Karpas-422 (cell line): ENCODE measurements around the gene TAF3. TPM values are rescaled to one million over a fixed set of nuclear protein-coding genes. Genes with fewer than 3 reads are reported as not detected.
"Not testable (repeated sequence)": the region's sequence is repeated elsewhere in the genome, so short reads cannot be mapped to it uniquely, and the experiment has no call there.

Source experiments
- DNase-seq: peaks from one replicate; pipeline ENCODE4 v3.0.0-alpha.2; 2015
- H2AFZ ChIP-seq: fragments of 200-600 bp; sonication (generic); 2 replicates; pipeline ENCODE4 v1.6.1; 2014; ENCODE audit warnings: antibody characterized with exemption, low read length, mixed read lengths
- H3K27ac ChIP-seq: fragments of 200-600 bp; sonication (generic); 2 replicates; pipeline ENCODE4 v1.5.1; 2014; ENCODE audit warnings: mild to moderate bottlenecking, low read length, moderate library complexity
- H3K27me3 ChIP-seq: fragments of 200-600 bp; sonication (generic); 2 replicates; pipeline ENCODE4 v1.6.1; 2014; ENCODE audit warnings: low read length, mixed read lengths
- H3K36me3 ChIP-seq: fragments of 200-600 bp; sonication (generic); 2 replicates; pipeline ENCODE4 v1.6.1; 2014; ENCODE audit warnings: low read length, mixed read lengths; ENCODE audit not compliant: insufficient read depth
- H3K4me1 ChIP-seq: fragments of 200-600 bp; sonication (generic); 2 replicates; pipeline ENCODE4 v1.6.1; 2014; ENCODE audit warnings: mild to moderate bottlenecking, low read length, mixed read lengths
- H3K4me2 ChIP-seq: fragments of 200-600 bp; sonication (generic); 2 replicates; pipeline ENCODE4 v1.6.1; 2014; ENCODE audit warnings: low read length, low read depth, mild to moderate bottlenecking; ENCODE audit not compliant: poor library complexity, severe bottlenecking
- H3K4me3 ChIP-seq: fragments of 200-600 bp; sonication (generic); 2 replicates; pipeline ENCODE4 v1.5.1; 2014; ENCODE audit warnings: mild to moderate bottlenecking, antibody characterized with exemption, low read length, mixed read lengths
- H3K79me2 ChIP-seq: fragments of 200-600 bp; sonication (generic); 2 replicates; pipeline ENCODE4 v1.6.1; 2014; ENCODE audit warnings: mild to moderate bottlenecking, low read length, mixed read lengths
- H3K9ac ChIP-seq: fragments of 200-600 bp; sonication (generic); 2 replicates; pipeline ENCODE4 v1.6.0; 2014; ENCODE audit warnings: low read length
- H3K9me2 ChIP-seq: fragments of 200-600 bp; sonication (generic), shearing (Covaris generic); replicated peaks from 2 replicates; pipeline ENCODE4 v1.6.0; 2014; ENCODE audit warnings: mild to moderate bottlenecking, low read length, moderate library complexity; ENCODE audit not compliant: insufficient read depth
- H3K9me3 ChIP-seq: fragments of 300-700, 200-600 bp; sonication (generic); 2 replicates; pipeline ENCODE4 v1.6.1; 2014; ENCODE audit warnings: low read length, mixed read lengths
- H4K20me1 ChIP-seq: fragments of 200-600 bp; sonication (generic); 2 replicates; pipeline ENCODE4 v1.6.1; 2014; ENCODE audit warnings: mild to moderate bottlenecking, antibody characterized with exemption, low read length, low read depth; ENCODE audit not compliant: insufficient read depth
- total RNA-seq: library from RNA; depleted of rRNA; stranded (reverse); fragments of >200 nt; shearing (Covaris generic); gene quantifications from 2 replicates; pipeline ENCODE4 v1.2.3, GENCODE V29; 2014; ENCODE audit warnings: low replicate concordance; rRNA removed

The TAF3 gene, protein sequence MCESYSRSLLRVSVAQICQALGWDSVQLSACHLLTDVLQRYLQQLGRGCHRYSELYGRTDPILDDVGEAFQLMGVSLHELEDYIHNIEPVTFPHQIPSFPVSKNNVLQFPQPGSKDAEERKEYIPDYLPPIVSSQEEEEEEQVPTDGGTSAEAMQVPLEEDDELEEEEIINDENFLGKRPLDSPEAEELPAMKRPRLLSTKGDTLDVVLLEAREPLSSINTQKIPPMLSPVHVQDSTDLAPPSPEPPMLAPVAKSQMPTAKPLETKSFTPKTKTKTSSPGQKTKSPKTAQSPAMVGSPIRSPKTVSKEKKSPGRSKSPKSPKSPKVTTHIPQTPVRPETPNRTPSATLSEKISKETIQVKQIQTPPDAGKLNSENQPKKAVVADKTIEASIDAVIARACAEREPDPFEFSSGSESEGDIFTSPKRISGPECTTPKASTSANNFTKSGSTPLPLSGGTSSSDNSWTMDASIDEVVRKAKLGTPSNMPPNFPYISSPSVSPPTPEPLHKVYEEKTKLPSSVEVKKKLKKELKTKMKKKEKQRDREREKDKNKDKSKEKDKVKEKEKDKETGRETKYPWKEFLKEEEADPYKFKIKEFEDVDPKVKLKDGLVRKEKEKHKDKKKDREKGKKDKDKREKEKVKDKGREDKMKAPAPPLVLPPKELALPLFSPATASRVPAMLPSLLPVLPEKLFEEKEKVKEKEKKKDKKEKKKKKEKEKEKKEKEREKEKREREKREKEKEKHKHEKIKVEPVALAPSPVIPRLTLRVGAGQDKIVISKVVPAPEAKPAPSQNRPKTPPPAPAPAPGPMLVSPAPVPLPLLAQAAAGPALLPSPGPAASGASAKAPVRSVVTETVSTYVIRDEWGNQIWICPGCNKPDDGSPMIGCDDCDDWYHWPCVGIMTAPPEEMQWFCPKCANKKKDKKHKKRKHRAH
- total RNA-seq: 4.5 and 4.7 TPM in 2 replicates

DNA sequence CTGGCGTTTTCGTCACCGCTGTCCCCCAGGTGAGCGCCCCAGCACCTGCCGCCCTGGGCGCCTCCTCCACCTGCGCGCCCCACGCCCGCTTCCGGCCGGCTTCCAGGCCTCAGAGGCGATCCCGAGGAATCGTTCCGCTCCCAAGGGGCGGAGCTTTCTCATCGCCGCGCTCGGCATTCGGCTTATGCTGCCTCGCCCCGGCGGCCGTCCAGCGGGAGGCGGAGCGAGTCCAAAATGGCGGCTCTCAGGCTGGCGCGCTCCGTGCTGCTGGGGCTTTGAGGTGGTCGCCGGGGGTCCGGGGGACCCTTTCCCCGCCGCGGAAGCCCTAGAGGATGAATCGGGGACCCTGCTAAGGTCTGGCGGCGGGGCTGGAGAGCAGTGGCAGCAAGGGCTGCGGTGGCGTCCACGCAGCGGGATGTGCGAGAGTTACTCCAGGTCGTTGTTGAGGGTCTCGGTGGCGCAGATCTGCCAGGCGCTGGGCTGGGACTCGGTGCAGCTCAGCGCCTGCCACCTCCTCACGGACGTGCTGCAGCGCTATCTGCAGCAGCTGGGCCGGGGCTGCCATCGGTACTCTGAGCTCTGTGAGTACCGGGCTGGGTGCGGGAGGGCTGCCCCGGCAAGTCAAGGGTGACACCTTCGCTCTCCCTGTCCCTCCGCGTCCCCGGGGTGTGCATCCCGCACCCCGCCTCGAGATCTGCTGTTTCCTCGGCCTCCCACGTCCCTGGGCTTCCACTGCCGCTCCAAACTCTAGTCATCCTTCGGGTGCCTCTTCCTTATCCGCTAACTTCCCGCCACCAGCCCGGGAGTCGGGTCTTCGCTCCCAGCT, at the start of gene TAF3:
TAF3 (plus strand) TSS at position 211 of the 826 bp plus-strand sequence; CDS start at position 416, 205 bp downstream.
- no peak within 1 kb of the TSS for H3K27ac ChIP-seq
- DNase-seq: peak; percentile 97
- no peaks in the 10 kb centered on the region for H3K27me3 ChIP-seq
- no peaks in the 10 kb centered on the region; the same call in 1 of the 2 replicates for H4K20me1 ChIP-seq
- peak within 1 kb of the TSS; percentile 99 for H2AFZ ChIP-seq
- H3K79me2 ChIP-seq: peaks cover 46% of the 10 kb centered on the region
- peaks cover 24% of the 10 kb centered on the region for H3K4me1 ChIP-seq
- H3K36me3 ChIP-seq: no peaks in the 10 kb centered on the region
- no peaks in the 10 kb centered on the region for H3K9me2 ChIP-seq
- H3K9ac ChIP-seq: peak within 1 kb of the TSS; percentile 73
- no peaks in the 10 kb centered on the region for H3K9me3 ChIP-seq
- H3K4me3 ChIP-seq: peak within 1 kb of the TSS; percentile 82
- H3K4me2 ChIP-seq: peak within 1 kb of the TSS; percentile 86

DNA sequence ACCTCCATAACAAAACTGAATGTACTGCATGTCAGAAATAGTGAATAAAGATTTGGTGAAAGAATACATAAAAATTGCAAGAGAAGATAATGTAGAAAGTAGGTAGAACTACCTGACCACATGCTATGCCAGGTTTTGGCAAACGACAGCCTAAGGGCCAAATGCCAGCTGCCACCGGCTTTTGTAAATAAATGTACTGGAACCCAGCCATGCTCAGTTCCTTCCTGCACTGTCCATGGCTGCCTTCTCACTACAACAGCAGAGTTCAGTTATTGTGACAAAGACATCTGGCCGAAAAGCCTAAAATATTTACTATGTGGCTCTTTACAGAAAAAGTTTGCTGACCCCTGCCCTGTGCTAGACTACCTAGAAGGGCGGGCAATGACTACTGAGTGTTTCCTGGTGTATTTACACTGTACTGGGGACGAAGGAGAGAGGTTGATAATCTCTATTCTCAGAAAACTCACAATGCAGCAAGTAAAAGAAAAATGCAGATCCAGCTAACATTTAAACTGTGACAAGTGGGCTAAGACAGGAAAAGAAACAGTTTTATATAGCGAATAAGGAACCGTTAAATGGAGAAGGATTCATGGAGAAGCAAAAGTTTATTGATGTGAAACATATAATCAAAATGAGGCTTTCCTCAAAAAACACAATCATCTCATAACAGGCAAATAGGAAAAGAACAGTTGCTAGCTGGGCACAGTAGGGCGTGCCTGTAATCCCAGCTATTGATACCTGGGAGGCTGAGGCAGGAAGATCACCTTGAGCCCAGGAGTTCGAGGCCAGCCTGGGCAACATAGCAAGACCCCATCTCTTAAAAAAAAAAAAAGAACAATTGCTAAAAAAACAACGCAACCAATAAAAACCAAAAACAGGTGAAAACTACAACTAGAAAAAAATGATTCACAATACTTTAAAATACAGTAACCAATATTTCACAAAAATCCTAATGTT, 44.2 kb upstream of the TAF3 start:
- no peak overlapping the region for H3K4me3 ChIP-seq
- no peak overlapping the region for H3K27ac ChIP-seq
- no peaks in the 10 kb centered on the region for H3K9me2 ChIP-seq
- 0 out of 2 replicates have a peak, but pooled peaks cover 3% of the 10 kb centered on the region for H3K79me2 ChIP-seq
- peaks cover 44% of the 10 kb centered on the region for H3K36me3 ChIP-seq
- no peak for DNase-seq
- no peak overlapping the region for H3K4me2 ChIP-seq
- no peak overlapping the region for H2AFZ ChIP-seq
- no peaks in the 10 kb centered on the region for H3K27me3 ChIP-seq
- no peak overlapping the region for H3K9ac ChIP-seq
- no peaks in the 10 kb centered on the region for H3K9me3 ChIP-seq
- no peaks in the 10 kb centered on the region for H3K4me1 ChIP-seq
- no peaks in the 10 kb centered on the region for H4K20me1 ChIP-seq

DNA sequence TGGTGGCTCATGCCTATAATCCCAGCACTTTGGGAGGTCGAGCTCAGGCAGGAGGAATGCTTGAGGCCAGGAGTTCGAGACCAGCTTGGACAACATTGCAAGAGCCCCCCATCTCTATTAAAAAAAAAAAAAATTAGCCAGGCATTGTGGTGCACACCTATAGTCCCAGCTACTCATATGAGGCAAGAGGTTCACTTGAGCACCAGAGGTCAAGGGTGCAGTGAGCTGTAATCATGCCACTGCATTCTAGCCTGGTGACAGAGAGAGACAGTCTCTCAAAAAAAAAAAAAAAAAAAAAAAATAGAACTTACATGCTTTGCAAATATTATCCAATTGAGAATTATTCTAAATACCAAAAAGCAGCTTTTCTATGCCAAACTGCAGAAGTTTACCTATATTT, 41.5 kb upstream of the TAF3 start:
- no peak overlapping the region for H2AFZ ChIP-seq
- peaks cover 18% of the 10 kb centered on the region for H3K79me2 ChIP-seq
- H3K4me2 ChIP-seq: no peak overlapping the region
- no peaks in the 10 kb centered on the region for H3K9me3 ChIP-seq
- H3K4me1 ChIP-seq: no peaks in the 10 kb centered on the region
- H3K27ac ChIP-seq: no peak overlapping the region
- no peaks in the 10 kb centered on the region for H3K9me2 ChIP-seq
- no peak overlapping the region for H3K4me3 ChIP-seq
- peaks cover 51% of the 10 kb centered on the region for H3K36me3 ChIP-seq
- no peaks in the 10 kb centered on the region for H3K27me3 ChIP-seq
- DNase-seq: no peak
- H4K20me1 ChIP-seq: no peaks in the 10 kb centered on the region
- no peak overlapping the region for H3K9ac ChIP-seq

DNA sequence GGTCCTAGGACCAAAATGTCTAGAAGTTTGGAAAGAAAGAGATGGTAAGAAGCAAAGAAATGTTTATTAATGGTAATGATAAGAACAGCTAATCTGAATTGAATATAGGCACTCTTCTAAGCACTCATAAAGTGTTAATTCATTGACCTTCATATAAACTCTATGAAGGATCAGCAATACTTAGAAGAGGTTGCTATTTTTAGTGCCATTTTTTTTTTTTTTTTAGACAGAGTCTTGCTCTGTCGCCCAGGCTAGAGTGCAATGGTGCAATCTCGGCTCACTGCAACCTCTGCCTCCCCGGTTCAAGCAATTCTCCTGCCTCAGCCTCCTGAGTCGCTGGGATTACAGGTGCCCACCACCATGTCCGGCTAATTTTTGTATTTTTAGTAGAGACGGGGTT, 36.1 kb upstream of the TAF3 start:
- H2AFZ ChIP-seq, H3K9me2 ChIP-seq, H3K9ac ChIP-seq, H4K20me1 ChIP-seq, H3K27me3 ChIP-seq, H3K4me2 ChIP-seq, H3K27ac ChIP-seq, DNase-seq, H3K9me3 ChIP-seq, H3K4me3 ChIP-seq: not testable (repeated sequence)
- peaks cover 14% of the 10 kb centered on the region for H3K4me1 ChIP-seq
- H3K36me3 ChIP-seq: peaks cover 37% of the 10 kb centered on the region; the same call in 1 of the 2 replicates
- peaks cover 68% of the 10 kb centered on the region for H3K79me2 ChIP-seq

DNA sequence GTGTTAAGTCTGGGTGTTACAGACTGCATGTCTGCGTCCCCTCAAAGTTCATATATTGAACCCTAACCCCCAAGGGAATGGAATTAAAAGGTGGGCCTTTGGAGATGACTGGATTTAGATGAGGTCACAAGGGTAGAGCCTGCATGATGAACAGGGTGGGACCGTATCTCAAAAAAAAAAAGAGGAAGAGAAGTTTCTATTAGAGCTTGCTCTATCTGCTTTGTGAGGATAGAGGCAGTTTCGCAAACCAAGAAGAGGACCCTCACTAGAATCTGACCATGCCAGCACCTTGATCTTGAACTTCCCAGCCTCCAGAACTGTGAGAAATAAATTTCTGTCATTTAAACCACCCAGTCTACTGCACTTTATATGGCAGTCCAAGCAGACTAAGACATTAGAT, 31.9 kb upstream of the TAF3 start:
- Histone ChIP-seq H3K79me2 (peaks cover 95% of the 10 kb centered on the region), H3K36me3 (peaks cover 21% of the 10 kb centered on the region), H3K9me2 (no peaks in the 10 kb centered on the region; the same call in 1 of the 2 replicates), H3K27ac (no peak overlapping the region), H3K4me1 (peaks cover 37% of the 10 kb centered on the region), H2AFZ (no peak overlapping the region), H4K20me1 (peaks cover 35% of the 10 kb centered on the region), H3K4me2 (peak overlapping the region; percentile 99), H3K27me3 (no peaks in the 10 kb centered on the region), H3K4me3 (peak overlapping the region; percentile 97), H3K9me3 (no peaks in the 10 kb centered on the region), H3K9ac (peak overlapping the region; percentile 96)
- DNase-seq: no peak

DNA sequence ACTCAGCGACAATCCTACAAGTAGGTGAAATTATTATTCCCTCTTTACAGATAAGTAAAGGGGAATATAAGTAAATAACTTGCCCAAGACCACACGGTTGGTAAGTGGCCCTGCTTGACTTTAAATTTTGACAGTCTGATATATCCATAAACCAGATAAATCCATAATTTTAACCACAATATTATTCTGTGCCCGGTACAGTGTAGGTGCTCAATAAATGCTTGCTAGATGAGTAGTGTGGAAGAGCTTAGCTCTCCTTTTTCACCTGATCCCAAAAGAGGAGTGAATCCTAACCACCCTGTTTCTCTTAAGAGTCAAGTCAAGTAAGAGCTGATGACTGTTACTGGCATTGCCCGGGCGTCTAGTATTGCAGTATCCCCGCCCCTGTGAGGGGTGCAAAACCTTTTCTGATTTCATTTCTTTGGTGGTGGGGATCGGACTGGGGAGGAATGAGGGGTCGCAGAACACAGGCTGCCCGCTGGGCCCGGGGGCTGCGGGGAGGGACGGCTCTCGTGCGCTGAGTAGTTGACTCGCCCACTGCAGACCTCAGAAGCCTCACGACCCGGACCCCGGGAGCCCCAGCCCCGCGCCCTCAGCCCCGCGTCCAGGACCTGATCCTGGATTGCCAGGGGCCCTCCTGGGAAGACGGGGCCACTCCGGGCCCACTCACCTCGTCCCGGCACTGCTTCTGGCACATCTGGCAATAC, 31.0 kb upstream of the TAF3 start:
- Histone ChIP-seq H4K20me1 (peaks cover 44% of the 10 kb centered on the region), H3K27ac (no peak overlapping the region; the same call in 1 of the 2 replicates), H3K4me1 (peaks cover 46% of the 10 kb centered on the region), H3K9me2 (no peaks in the 10 kb centered on the region; the same call in 1 of the 2 replicates), H3K27me3 (no peaks in the 10 kb centered on the region), H3K79me2 (peaks cover 99% of the 10 kb centered on the region), H2AFZ (0 out of 2 replicates have a peak overlapping the region, but pooled peaks have one; percentile 21), H3K4me2 (peak overlapping the region; percentile 99), H3K4me3 (peak overlapping the region; percentile 97), H3K36me3 (peaks cover 22% of the 10 kb centered on the region), H3K9me3 (no peaks in the 10 kb centered on the region), H3K9ac (peak overlapping the region; percentile 96)
- peak; percentile 55 for DNase-seq
